SJSA1 (cell line): Measurements from ENCODE around the gene SGMS1. TPM values are rescaled to one million over a fixed set of nuclear protein-coding genes. Genes with fewer than 3 reads are reported as not detected.

Experiments used
- total RNA-seq: library from RNA; depleted of rRNA; stranded (reverse); fragments of >200 nt; shearing (Covaris generic); gene quantifications from 2 replicates; pipeline ENCODE4 v1.2.3, GENCODE V29; 2014; rRNA removed

Gene SGMS1
- total RNA-seq, 1 experiment from 2014 or later = 109 TPM

Other genes starting within 250 kb of the SGMS1 start
- 5.7 and 7.7 TPM in 2 replicates for gene ASAH2B, start 116.0 kb upstream of the SGMS1 start, total RNA-seq